A549 (cell line): ENCODE measurements around the gene MYH11. TPM values are rescaled to one million over a fixed set of nuclear protein-coding genes. Genes with fewer than 3 reads are reported as not detected.

Experiments used
- ATAC-seq, 2 experiments: fragments of 200-7000 bp in 1 of 2; fragments of >200 bp in 1 of 2; cut with Nextera tagmentation in 1 of 2; cut with Tn5 transposase in 1 of 2; 3 replicates each; pipeline versions ENCODE4 v1.8.0 to v1.9.1; 2018 to 2020; ENCODE audit warnings: mild to moderate bottlenecking in 1 of 2, moderate library complexity in 1 of 2
- CTCF ChIA-PET: fragments of 300-600 bp; sonication (Branson Sonifier 250); formaldehyde crosslinking; extraction: SDS; loops from one replicate; lab custom pipeline; 2021; ENCODE audit warnings: antibody characterized with exemption, inconsistent platforms; lab: Yijun Ruan, JAX
- POLR2A ChIA-PET: fragments of 350-600 bp; formaldehyde crosslinking; extraction: SDS; loops from one replicate; lab custom pipeline; 2021; ENCODE audit warnings: antibody characterized with exemption, inconsistent platforms; lab: Yijun Ruan, JAX
- DNase-seq, 2 experiments: peaks; one replicate each; pipeline versions ENCODE4 v3.0.0 to v3.0.0-alpha.2; 2011 to 2016; ENCODE audit warnings: low read depth in 1 of 2, low spot score in 1 of 2
- FAIRE-seq: peaks from 2 replicates; lab custom pipeline; 2011; peaks lifted over from hg19 to GRCh38; lab: Jason Lieb, UNC
- H3K27ac ChIP-seq, 2 experiments: fragments of >200 bp; sonication (Bioruptor Twin); formaldehyde crosslinking; 3 replicates each; pipeline ENCODE4 v1.5.1; 2016 to 2017
- H3K4me1 ChIP-seq: fragments of >200 bp; sonication (Bioruptor Twin); formaldehyde crosslinking; 3 replicates; pipeline ENCODE4 v1.6.1; 2016
- H3K4me2 ChIP-seq: fragments of >200 bp; sonication (Bioruptor Twin); formaldehyde crosslinking; 3 replicates; pipeline ENCODE4 v1.6.1; 2016
- H3K4me3 ChIP-seq: fragments of >200 bp; sonication (Bioruptor Twin); formaldehyde crosslinking; 3 replicates; pipeline ENCODE4 v1.5.1; 2016
- H3K9me3 ChIP-seq: fragments of >200 bp; sonication (Bioruptor Twin); formaldehyde crosslinking; 3 replicates; pipeline ENCODE4 v1.6.1; 2016
- BHLHE40 ChIP-seq: IDR thresholded peaks from 2 replicates; pipeline ENCODE4 v1.6.1; 2012; ENCODE audit warnings: low read depth, low read length, inconsistent platforms
- CBX2 ChIP-seq: fragments of 200-600 bp; sonication (generic); IDR thresholded peaks from 2 replicates; pipeline ENCODE4 v1.6.1; 2016; ENCODE audit warnings: low read depth, mild to moderate bottlenecking, borderline replicate concordance
- CEBPB ChIP-seq, 2 experiments: fragments of >200 bp in 1 of 2; sonication (Bioruptor Twin) in 1 of 2; formaldehyde crosslinking in 1 of 2; IDR thresholded peaks; 2 replicates each; pipeline ENCODE4 v1.6.1; 2012 to 2016
- CHD2 ChIP-seq: fragments of 150-350 bp; IDR thresholded peaks from 2 replicates; pipeline ENCODE4 v1.6.1; 2014; ENCODE audit warnings: low read length; ENCODE audit not compliant: partially characterized antibody
- EHF ChIP-seq: fragments of 250-450 bp; sonication (Bioruptor Pico); IDR thresholded peaks from 2 replicates; pipeline ENCODE4 v1.5.0; 2020; ENCODE audit warnings: mild to moderate bottlenecking
- FOSB ChIP-seq: fragments of 250-450 bp; sonication (Bioruptor Pico); IDR thresholded peaks from 2 replicates; pipeline ENCODE4 v1.5.0; 2020; ENCODE audit warnings: mild to moderate bottlenecking, moderate library complexity
- FOSL2 ChIP-seq, 2 experiments: fragments of 450-650 bp in 1 of 2; fragments of >200 bp in 1 of 2; sonication (Bioruptor Twin) in 1 of 2; formaldehyde crosslinking; IDR thresholded peaks; 2 replicates each; pipeline versions ENCODE4 v1.5.0 to v1.6.1; 2016 to 2020; ENCODE audit warnings: mild to moderate bottlenecking in 1 of 2, moderate library complexity in 1 of 2
- HEYL ChIP-seq: fragments of 250-450 bp; sonication (Bioruptor Pico); IDR thresholded peaks from 2 replicates; pipeline ENCODE4 v1.8.0; 2021; ENCODE audit warnings: mild to moderate bottlenecking, moderate library complexity
- HOXA7 ChIP-seq: fragments of 250-450 bp; sonication (Bioruptor Pico); IDR thresholded peaks from 2 replicates; pipeline ENCODE4 v1.5.0; 2020; ENCODE audit warnings: mild to moderate bottlenecking, moderate library complexity
- JUNB ChIP-seq: fragments of >200 bp; sonication (Bioruptor Twin); formaldehyde crosslinking; IDR thresholded peaks from 2 replicates; pipeline ENCODE4 v1.6.1; 2016
- KDM1A ChIP-seq: fragments of 200-600 bp; sonication (generic); IDR thresholded peaks from 2 replicates; pipeline ENCODE4 v1.6.1; 2016; ENCODE audit warnings: low read depth, mild to moderate bottlenecking
- KDM5A ChIP-seq: fragments of 200-600 bp; sonication (generic); IDR thresholded peaks from 2 replicates; pipeline ENCODE4 v1.6.1; 2016; ENCODE audit warnings: antibody characterized with exemption, mild to moderate bottlenecking
- MAZ ChIP-seq: fragments of 150-350 bp; IDR thresholded peaks from 2 replicates; pipeline ENCODE4 v1.6.1; 2014; ENCODE audit warnings: antibody characterized with exemption, low read depth, low read length, borderline replicate concordance
- RAD21 ChIP-seq, 2 experiments: fragments of >200 bp in 1 of 2; sonication (Bioruptor Twin) in 1 of 2; formaldehyde crosslinking in 1 of 2; IDR thresholded peaks in 1 of 2; conservative IDR thresholded peaks in 1 of 2; 2 replicates in 1 of 2; 3 replicates in 1 of 2; pipeline ENCODE4 v1.6.1; 2012 to 2018; ENCODE audit warnings: inconsistent platforms in 1 of 2
- SMC3 ChIP-seq: fragments of >200 bp; sonication (Bioruptor Twin); formaldehyde crosslinking; IDR thresholded peaks from 3 replicates; pipeline ENCODE4 v1.6.1; 2018; ENCODE audit warnings: inconsistent platforms
- ZSCAN20 ChIP-seq: fragments of 250-450 bp; sonication (Bioruptor Pico); IDR thresholded peaks from 2 replicates; pipeline ENCODE4 v1.8.0; 2022; ENCODE audit warnings: mild to moderate bottlenecking, moderate library complexity
- WGBS: methylation state at CpG from one replicate; pipeline ENCODE4 v1.1.6; 2017; ENCODE audit errors: missing lambda C conversion rate; 5-methylcytosine and 5-hydroxymethylcytosine counted together
- polyA plus RNA-seq, 4 experiments: library from polyadenylated mRNA; depleted of rRNA in 3 of 4; stranded (reverse); fragments of >200 nt; fragmentation: RNase III in 1 of 4; extraction: RNeasy Plus Mini Kit Qiagen cat#74134 plus additional on column Dnase treatment in 1 of 4; gene quantifications; 2 replicates in 3 of 4; 3 replicates in 1 of 4; pipeline ENCODE4 v1.2.3, GENCODE V29; 2011 to 2017
- TF ChIP-seq, protein P1 (sequence below): fragments of 200-600 bp; sonication (generic); IDR thresholded peaks from 2 replicates; pipeline ENCODE4 v1.6.1; 2016; ENCODE audit warnings: antibody characterized with exemption, mild to moderate bottlenecking, moderate library complexity
- TF ChIP-seq, protein P2 (sequence below): fragments of 450-650 bp; IDR thresholded peaks from 2 replicates; pipeline ENCODE4 v1.6.1; 2014; ENCODE audit warnings: antibody characterized with exemption
- TF ChIP-seq, protein P3 (sequence below): fragments of 150-350 bp; IDR thresholded peaks from 2 replicates; pipeline ENCODE4 v1.6.1; 2014; ENCODE audit warnings: low read depth, mild to moderate bottlenecking, low read length
- TF ChIP-seq, protein P4 (sequence below): IDR thresholded peaks from 2 replicates; pipeline ENCODE4 v1.6.1; 2012

MYH11 gene
- polyA plus RNA-seq, 2 of the 4 experiments (the other 2 are of a cell fraction), result 0.03 to 0.09 TPM

DNA sequence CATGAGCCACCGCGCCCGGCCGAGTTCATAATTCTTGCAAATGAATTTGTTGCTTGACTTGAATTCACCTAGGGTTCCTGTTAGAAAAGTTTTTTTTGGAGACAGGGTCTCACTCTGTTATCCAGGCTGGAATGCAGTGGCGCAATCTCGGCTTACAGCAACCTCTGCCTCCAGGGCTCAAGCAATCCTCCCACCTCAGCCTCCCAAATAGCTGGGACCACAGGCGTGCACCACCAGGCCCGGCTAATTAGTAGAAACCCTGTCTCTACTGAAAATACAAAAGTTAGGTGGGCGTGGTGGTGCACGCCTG is 99.8 kb downstream of the MYH11 start:
- Histone ChIP-seq H3K9me3 (no peaks in the 10 kb centered on the region), H3K4me1 (no peaks in the 10 kb centered on the region), H3K4me3 (peak overlapping the region; percentile 28; the same call in 2 of the 3 replicates), H3K27ac (peak overlapping the region in 1 of 2 experiments; percentile 63; a peak in 3 of 6 replicates), H3K4me2 (peak overlapping the region; percentile 64)
- DNase-seq (no peak), ATAC-seq (no peak; a peak in 1 of 6 replicates), FAIRE-seq (no peak)
- TF ChIP-seq CHD2, result no peak
- TF ChIP-seq CEBPB (IDR thresholded peaks at IDR 0.05), result peak in 1 of 2 experiments; percentile 72; a peak in 2 of 4 replicates
- POLR2A ChIA-PET, result interaction anchor here (0.6 to 0.7 kb wide), 2 partner anchors 16 to 114 kb away, joined by 4 to 10 read pairs; no protein-coding TSS in a partner anchor
- 59% methylated on average over 10 of the region's 10 CpGs for WGBS
- CTCF ChIA-PET, result interaction anchor here (0.6 to 4.0 kb wide), 25 partner anchors 9 to 1238 kb away, joined by 3 to 23 read pairs (median 5); no protein-coding TSS in a partner anchor

DNA sequence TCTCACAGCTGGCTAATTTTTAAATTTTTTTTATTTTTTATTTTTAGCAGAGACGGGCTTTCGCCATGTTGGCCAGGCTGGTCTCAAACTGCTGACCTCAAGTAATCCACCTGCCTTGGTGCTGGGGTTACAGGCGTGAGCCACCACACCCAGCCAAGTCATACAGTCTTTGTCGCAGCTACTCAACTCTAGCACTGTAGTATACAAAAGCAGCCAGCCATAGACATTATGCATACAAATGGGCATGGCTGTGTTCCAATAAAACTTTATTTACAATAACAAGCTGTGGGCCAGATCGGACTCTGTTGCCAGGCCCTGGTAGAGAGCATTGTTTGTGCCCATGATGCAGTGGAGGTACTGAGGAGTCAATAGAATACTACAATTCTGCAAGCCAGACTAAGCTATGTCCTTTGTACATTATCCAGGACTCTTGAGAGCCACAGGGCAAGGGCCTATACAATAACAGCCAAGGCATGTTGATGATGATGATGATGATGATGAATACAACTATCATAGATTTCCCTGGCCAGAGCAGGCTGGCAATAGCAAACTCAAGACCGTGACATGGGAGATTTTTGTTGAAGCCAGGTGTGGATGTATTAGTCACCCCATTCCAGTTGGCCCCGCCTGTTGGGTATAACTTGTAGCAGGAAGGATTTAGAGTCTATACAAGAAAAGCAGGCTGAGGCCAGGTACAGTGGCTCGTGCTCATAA is 101.8 kb downstream of the MYH11 start:
- no peak overlapping the region for H3K4me3 ChIP-seq
- DNase-seq, result no peak
- ChIA-PET POLR2A (no interaction called here), CTCF (interaction anchor here (0.6 to 4.0 kb wide), 9 partner anchors 9 to 440 kb away, joined by 3 to 23 read pairs (median 4); no protein-coding TSS in a partner anchor)
- ATAC-seq, result no peak
- no peaks in the 10 kb centered on the region for H3K4me1 ChIP-seq
- H3K27ac ChIP-seq, result no peak overlapping the region
- no peak overlapping the region for H3K4me2 ChIP-seq
- no peak for FAIRE-seq
- no peaks in the 10 kb centered on the region for H3K9me3 ChIP-seq
- WGBS, result 77% methylated on average over 8 of the region's 8 CpGs
- TF ChIP-seq RAD21 (conservative IDR thresholded peaks at IDR 0.05 in 1 of 2, IDR thresholded peaks at IDR 0.05 in 1 of 2) (no peak), ZSCAN20 (CRISPR knock-in tag) (no peak), FOSL2 (IDR thresholded peaks at IDR 0.05) (no peak), FOSL2 (CRISPR knock-in tag; IDR thresholded peaks at IDR 0.05) (no peak)

DNA sequence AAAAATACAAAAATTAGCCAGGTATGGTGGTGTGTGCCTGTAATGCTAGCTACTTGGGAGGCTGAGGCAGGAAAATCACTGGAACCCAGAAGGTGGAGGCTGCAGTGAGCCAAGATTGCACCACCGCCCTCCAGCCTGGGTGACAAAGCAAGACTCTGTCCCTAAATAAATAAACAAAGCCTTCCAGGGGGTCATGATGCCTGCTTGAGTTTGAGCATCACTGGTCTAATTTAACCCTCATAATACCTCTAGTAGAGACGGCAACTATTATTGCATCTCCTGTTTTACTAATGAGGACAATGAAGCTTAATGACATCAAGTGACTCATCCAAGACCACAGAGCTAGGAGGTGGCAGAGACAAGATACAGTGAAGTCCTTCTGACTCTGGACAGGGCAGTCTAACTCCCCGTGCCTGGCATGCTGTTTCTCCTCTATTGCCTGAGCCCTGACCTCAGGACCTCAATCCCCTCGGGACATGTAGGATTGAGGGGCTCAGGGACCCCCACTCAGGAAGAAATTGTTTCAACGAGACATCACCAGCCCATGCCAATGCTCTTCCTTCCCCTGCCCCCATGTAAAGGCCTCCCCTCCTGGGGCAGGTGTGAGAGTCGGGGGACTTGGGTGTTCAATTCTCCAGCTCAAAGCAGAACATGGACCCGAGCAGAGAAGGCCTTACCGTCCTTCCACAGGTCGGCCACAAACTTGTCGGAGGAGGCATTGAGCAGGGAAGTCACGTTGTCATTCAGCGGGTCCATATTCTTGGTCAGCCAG is 103.9 kb downstream of the MYH11 start:
- FAIRE-seq (no peak), DNase-seq (no peak), ATAC-seq (no peak)
- WGBS, result 72% methylated on average over 12 of the region's 12 CpGs
- ChIA-PET CTCF (interaction anchor here (1.4 kb wide), 1 partner anchor 25 kb away, joined by 4 read pairs; no protein-coding TSS in a partner anchor), POLR2A (no interaction called here)
- TF ChIP-seq EHF (CRISPR knock-in tag), result no peak
- no peak for TF ChIP-seq FOSL2 (IDR thresholded peaks at IDR 0.05)
- 0 out of 2 replicates have a peak, but pooled peaks have one; percentile 22 for TF ChIP-seq FOSL2 (CRISPR knock-in tag; IDR thresholded peaks at IDR 0.05)
- H3K4me2 ChIP-seq, result no peak overlapping the region
- no peaks in the 10 kb centered on the region for H3K4me1 ChIP-seq
- no peak overlapping the region for H3K27ac ChIP-seq
- no peaks in the 10 kb centered on the region for H3K9me3 ChIP-seq
- no peak overlapping the region for H3K4me3 ChIP-seq

DNA sequence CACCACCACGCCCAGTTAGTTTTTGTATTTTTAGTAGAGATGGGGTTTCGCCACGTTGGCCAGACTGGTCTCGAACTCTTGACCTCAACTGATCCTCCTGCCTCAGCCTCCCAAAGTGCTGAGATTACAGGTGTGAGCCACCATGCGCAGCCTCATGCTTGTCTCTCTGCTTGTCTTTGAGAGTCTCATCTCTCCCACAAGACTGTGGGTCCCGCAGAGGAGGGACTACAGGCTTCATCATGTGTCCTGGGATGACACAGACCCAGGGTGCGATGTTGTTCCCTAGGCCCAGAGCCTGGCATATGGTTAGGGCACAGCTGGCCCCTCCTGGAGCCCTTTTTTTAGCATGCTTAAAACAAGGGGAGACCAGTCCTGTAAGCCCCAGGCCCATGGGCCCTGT is 104.9 kb downstream of the MYH11 start:
- 73% methylated on average over 7 of the region's 7 CpGs for WGBS
- ATAC-seq, result no peak
- no peaks in the 10 kb centered on the region for H3K4me1 ChIP-seq
- no peak for DNase-seq
- H3K4me3 ChIP-seq, result no peak overlapping the region
- FAIRE-seq, result no peak
- H3K27ac ChIP-seq, result no peak overlapping the region
- no peak overlapping the region for H3K4me2 ChIP-seq
- ChIA-PET CTCF (interaction anchor here (0.7 to 1.4 kb wide), 2 partner anchors 26 to 70 kb away, joined by 3 to 4 read pairs; no protein-coding TSS in a partner anchor), POLR2A (no interaction called here)
- no peaks in the 10 kb centered on the region for H3K9me3 ChIP-seq
- TF ChIP-seq MAZ, result no peak
- no peak for TF ChIP-seq KDM5A
- TF ChIP-seq HOXA7 (CRISPR knock-in tag), result no peak
- no peak for TF ChIP-seq KDM1A
- TF ChIP-seq, protein P1, sequence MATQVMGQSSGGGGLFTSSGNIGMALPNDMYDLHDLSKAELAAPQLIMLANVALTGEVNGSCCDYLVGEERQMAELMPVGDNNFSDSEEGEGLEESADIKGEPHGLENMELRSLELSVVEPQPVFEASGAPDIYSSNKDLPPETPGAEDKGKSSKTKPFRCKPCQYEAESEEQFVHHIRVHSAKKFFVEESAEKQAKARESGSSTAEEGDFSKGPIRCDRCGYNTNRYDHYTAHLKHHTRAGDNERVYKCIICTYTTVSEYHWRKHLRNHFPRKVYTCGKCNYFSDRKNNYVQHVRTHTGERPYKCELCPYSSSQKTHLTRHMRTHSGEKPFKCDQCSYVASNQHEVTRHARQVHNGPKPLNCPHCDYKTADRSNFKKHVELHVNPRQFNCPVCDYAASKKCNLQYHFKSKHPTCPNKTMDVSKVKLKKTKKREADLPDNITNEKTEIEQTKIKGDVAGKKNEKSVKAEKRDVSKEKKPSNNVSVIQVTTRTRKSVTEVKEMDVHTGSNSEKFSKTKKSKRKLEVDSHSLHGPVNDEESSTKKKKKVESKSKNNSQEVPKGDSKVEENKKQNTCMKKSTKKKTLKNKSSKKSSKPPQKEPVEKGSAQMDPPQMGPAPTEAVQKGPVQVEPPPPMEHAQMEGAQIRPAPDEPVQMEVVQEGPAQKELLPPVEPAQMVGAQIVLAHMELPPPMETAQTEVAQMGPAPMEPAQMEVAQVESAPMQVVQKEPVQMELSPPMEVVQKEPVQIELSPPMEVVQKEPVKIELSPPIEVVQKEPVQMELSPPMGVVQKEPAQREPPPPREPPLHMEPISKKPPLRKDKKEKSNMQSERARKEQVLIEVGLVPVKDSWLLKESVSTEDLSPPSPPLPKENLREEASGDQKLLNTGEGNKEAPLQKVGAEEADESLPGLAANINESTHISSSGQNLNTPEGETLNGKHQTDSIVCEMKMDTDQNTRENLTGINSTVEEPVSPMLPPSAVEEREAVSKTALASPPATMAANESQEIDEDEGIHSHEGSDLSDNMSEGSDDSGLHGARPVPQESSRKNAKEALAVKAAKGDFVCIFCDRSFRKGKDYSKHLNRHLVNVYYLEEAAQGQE, result no peak
- no peak for TF ChIP-seq JUNB
- no peak for TF ChIP-seq CBX2
- TF ChIP-seq, protein P2, sequence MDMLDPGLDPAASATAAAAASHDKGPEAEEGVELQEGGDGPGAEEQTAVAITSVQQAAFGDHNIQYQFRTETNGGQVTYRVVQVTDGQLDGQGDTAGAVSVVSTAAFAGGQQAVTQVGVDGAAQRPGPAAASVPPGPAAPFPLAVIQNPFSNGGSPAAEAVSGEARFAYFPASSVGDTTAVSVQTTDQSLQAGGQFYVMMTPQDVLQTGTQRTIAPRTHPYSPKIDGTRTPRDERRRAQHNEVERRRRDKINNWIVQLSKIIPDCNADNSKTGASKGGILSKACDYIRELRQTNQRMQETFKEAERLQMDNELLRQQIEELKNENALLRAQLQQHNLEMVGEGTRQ, result no peak
- TF ChIP-seq, protein P3, sequence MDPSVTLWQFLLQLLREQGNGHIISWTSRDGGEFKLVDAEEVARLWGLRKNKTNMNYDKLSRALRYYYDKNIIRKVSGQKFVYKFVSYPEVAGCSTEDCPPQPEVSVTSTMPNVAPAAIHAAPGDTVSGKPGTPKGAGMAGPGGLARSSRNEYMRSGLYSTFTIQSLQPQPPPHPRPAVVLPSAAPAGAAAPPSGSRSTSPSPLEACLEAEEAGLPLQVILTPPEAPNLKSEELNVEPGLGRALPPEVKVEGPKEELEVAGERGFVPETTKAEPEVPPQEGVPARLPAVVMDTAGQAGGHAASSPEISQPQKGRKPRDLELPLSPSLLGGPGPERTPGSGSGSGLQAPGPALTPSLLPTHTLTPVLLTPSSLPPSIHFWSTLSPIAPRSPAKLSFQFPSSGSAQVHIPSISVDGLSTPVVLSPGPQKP, result no peak
- no peak for TF ChIP-seq BHLHE40
- TF ChIP-seq FOSB, result no peak
- no peak for TF ChIP-seq SMC3
- TF ChIP-seq HEYL (CRISPR knock-in tag), result no peak
- TF ChIP-seq, protein P4, sequence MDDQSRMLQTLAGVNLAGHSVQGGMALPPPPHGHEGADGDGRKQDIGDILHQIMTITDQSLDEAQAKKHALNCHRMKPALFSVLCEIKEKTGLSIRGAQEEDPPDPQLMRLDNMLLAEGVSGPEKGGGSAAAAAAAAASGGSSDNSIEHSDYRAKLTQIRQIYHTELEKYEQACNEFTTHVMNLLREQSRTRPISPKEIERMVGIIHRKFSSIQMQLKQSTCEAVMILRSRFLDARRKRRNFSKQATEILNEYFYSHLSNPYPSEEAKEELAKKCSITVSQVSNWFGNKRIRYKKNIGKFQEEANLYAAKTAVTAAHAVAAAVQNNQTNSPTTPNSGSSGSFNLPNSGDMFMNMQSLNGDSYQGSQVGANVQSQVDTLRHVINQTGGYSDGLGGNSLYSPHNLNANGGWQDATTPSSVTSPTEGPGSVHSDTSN, result no peak
